ENCODE results near the gene TAC4. TPM values are rescaled to one million over a fixed set of nuclear protein-coding genes. Genes with fewer than 3 reads are reported as not detected.

The TAC4 gene
- total and polyA plus RNA-seq, 2 of the 13 experiments (the other 11 are each of a cell fraction or from before 2014, with no cell fraction given): not detected

- no peak for TF ChIP-seq AHDC1 (CRISPR knock-in tag; IDR thresholded peaks at IDR 0.05; ENCODE audit: borderline replicate concordance)
- TF ChIP-seq NR0B2 (CRISPR knock-in tag; IDR thresholded peaks at IDR 0.05): no peak
- 0 out of 2 replicates have a peak, but pooled peaks have one; percentile 16 for TF ChIP-seq BORCS8-MEF2B (CRISPR knock-in tag; IDR thresholded peaks at IDR 0.05)
- TF ChIP-seq ETV6 (CRISPR knock-in tag; conservative IDR thresholded peaks at IDR 0.05): no peak
- no peak for TF ChIP-seq ATF1 (CRISPR knock-in tag; IDR thresholded peaks at IDR 0.05)
- peak; percentile 73 for TF ChIP-seq PAXIP1 (CRISPR knock-in tag; conservative IDR thresholded peaks at IDR 0.05)
- 0 out of 2 replicates have a peak, but pooled peaks have one; percentile 34 for TF ChIP-seq TGIF2 (CRISPR knock-in tag; IDR thresholded peaks at IDR 0.05)
- TF ChIP-seq THAP8 (CRISPR knock-in tag; IDR thresholded peaks at IDR 0.05; ENCODE audit: borderline replicate concordance): no peak
- peak; percentile 28; the same call in 1 of the 2 replicates for TF ChIP-seq IRF2 (CRISPR knock-in tag; IDR thresholded peaks at IDR 0.05)
- TF ChIP-seq THYN1 (CRISPR knock-in tag; IDR thresholded peaks at IDR 0.05; ENCODE audit: borderline replicate concordance, low read depth): no peak
- TF ChIP-seq ZNF33A (CRISPR knock-in tag; IDR thresholded peaks at IDR 0.05; ENCODE audit: borderline replicate concordance): no peak
- no peak for TF ChIP-seq TOE1 (CRISPR knock-in tag; IDR thresholded peaks at IDR 0.05)
These were observed 13.4 kb upstream of the TAC4 start (continued) for GRCh38 chr17:49861150-49861884.

All from HepG2 (cell line).